Measurements from ENCODE around the gene KRTAP5-2.
"Not testable (repeated sequence)": the region's sequence is repeated elsewhere in the genome, so short reads cannot be mapped to it uniquely, and the experiment has no call there.

The KRTAP5-2 gene

GRCh38 chr11:1598816-1599215 lies 722 bp upstream of the KRTAP5-2 start:
- TF ChIP-seq EZH2 (IDR thresholded peaks at IDR 0.05) (no peak), FOXP2 (optimal IDR thresholded peaks at IDR 0.05; ENCODE audit: control extremely low read depth, extremely low read length, insufficient read depth) (no peak), POLR2AphosphoS5 (IDR thresholded peaks at IDR 0.05; ENCODE audit: borderline replicate concordance, low read depth, low read length) (no peak)
- H3K4me3 ChIP-seq = no peak overlapping the region
- no peak overlapping the region for H3K27ac ChIP-seq
- no peak for DNase-seq (ENCODE audit: low read depth, low spot score)
- no peaks in the 10 kb centered on the region for H3K36me3 ChIP-seq (ENCODE audit: insufficient read depth, low read length)
- H3K9me3 ChIP-seq (ENCODE audit: low read depth, low read length) = no peaks in the 10 kb centered on the region
- no peak overlapping the region for H3K9ac ChIP-seq (ENCODE audit: insufficient read length)

GRCh38 chr11:1598406-1598805 lies 312 bp upstream of the KRTAP5-2 start:
- H3K27ac ChIP-seq; H3K4me3 ChIP-seq; H3K9me3 ChIP-seq (ENCODE audit: low read depth, low read length); DNase-seq (ENCODE audit: low read depth, low spot score); H3K36me3 ChIP-seq (ENCODE audit: insufficient read depth, low read length); H3K9ac ChIP-seq (ENCODE audit: insufficient read length): not testable (repeated sequence)

DNA sequence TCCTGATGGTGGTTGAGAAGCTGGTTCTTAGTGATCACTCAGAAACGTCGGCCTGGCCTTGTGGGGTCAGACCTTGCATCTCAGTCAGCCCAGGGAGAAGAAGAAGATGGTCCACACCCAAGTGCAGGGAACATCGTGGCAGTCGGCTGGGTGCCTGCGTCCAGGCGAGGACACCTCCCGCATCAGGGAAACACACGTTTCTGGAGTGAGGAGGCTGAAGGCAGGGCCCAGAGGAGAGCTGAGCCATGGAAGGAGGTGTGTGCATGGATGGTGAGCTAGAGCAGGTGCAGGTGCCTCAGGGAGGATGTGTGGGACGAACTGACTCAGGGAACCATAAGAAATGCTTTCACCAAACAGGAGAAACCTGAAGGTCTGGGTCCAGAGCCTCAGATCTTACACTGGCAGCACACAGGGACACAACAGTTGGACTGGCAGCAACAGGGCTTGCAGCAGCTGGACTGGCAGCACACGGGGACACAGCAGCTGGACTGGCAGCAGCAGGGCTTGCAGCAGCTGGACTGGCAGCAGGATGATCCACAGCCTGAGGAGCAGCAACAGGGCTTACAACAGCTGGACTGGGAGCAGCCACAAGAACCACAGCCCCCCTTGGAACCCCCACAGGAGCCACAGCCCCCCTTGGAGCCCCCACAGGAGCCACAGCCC lies 632 bp downstream of the KRTAP5-2 start:
- Histone ChIP-seq H3K27ac (no peak overlapping the region), H3K9ac (ENCODE audit: insufficient read length) (no peak overlapping the region), H3K9me3 (ENCODE audit: low read depth, low read length) (no peaks in the 10 kb centered on the region), H3K36me3 (ENCODE audit: insufficient read depth, low read length) (no peaks in the 10 kb centered on the region), H3K4me3 (no peak overlapping the region)
- DNase-seq (ENCODE audit: low read depth, low spot score) = no peak
- no peak for TF ChIP-seq POLR2AphosphoS5 (IDR thresholded peaks at IDR 0.05; ENCODE audit: borderline replicate concordance, low read depth, low read length)
- no peak for TF ChIP-seq FOXP2 (optimal IDR thresholded peaks at IDR 0.05; ENCODE audit: control extremely low read depth, extremely low read length, insufficient read depth)
- no peak for TF ChIP-seq EZH2 (IDR thresholded peaks at IDR 0.05)

DNA sequence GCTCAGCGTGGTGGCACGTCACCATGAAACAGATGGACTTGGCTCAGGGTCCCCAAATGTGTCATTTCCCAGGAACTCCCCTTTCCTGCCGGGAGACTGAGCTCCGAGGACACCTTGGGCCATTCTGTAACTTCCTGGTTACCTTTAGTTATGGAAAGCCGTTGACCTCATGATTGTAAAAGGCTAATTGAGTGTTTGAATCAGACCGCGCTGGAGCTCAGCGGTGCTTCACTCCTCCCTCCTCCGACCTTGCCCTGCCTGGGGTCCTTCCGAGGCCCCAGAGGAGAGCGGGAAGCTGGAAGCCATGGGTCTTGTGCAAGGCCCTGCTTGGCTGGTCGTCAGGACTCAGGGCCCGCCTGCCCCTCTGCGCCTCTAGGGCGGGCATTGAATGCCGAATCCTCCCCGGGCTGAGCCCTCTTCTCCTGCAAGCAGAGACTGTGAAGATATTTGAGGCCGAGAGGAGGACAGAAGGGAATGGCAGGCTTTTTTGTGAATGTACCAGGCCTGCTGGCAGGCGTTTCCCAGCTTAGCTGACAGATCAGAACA lies 1.4 kb downstream of the KRTAP5-2 start:
- H3K27ac ChIP-seq; DNase-seq (ENCODE audit: low read depth, low spot score): not testable (repeated sequence)

GRCh38 chr11:1595994-1596575 lies 2.0 kb downstream of the KRTAP5-2 start:
- not testable (repeated sequence) for H3K9me3 ChIP-seq (ENCODE audit: low read depth, low read length); H3K27ac ChIP-seq; H3K36me3 ChIP-seq (ENCODE audit: insufficient read depth, low read length); H3K4me3 ChIP-seq; DNase-seq (ENCODE audit: low read depth, low spot score); H3K9ac ChIP-seq (ENCODE audit: insufficient read length)

More for the DNA sequence above, 1.4 kb downstream of the KRTAP5-2 start:
- H3K36me3 ChIP-seq (ENCODE audit: insufficient read depth, low read length); H3K4me3 ChIP-seq; H3K9me3 ChIP-seq (ENCODE audit: low read depth, low read length); H3K9ac ChIP-seq (ENCODE audit: insufficient read length): not testable (repeated sequence)

DNA sequence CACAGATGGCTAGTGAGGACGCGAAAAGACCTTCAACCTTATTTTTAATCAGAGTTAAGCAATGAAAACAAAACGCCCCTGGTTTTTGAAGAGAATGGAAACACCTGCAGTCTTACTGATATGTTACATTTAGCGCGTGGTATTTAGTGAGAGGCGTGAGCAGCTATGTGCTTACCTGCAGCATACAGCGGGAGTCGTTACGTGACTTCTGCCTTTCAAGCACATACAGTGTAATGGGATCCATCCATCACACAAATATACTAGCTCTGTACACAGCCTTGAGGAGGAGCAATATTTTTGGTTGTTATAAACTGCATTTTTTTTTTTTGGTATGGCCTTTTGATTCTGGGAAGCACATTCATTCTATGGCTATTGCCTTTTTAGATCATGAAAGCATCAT lies 5.5 kb downstream of the KRTAP5-2 start:
- DNase-seq (ENCODE audit: low read depth, low spot score) = no peak
- H3K9ac ChIP-seq (ENCODE audit: insufficient read length) = no peak overlapping the region
- H3K36me3 ChIP-seq (ENCODE audit: insufficient read depth, low read length) = no peaks in the 10 kb centered on the region
- TF ChIP-seq FOXP2 (optimal IDR thresholded peaks at IDR 0.05; ENCODE audit: control extremely low read depth, extremely low read length, insufficient read depth) (no peak), EZH2 (IDR thresholded peaks at IDR 0.05) (no peak), POLR2AphosphoS5 (IDR thresholded peaks at IDR 0.05; ENCODE audit: borderline replicate concordance, low read depth, low read length) (no peak)
- H3K4me3 ChIP-seq = no peak overlapping the region
- H3K9me3 ChIP-seq (ENCODE audit: low read depth, low read length) = no peaks in the 10 kb centered on the region
- H3K27ac ChIP-seq = no peak overlapping the region

GRCh38 chr11:1589996-1590395 lies 8.1 kb downstream of the KRTAP5-2 start:
- H3K36me3 ChIP-seq (ENCODE audit: insufficient read depth, low read length) = no peaks in the 10 kb centered on the region
- H3K4me3 ChIP-seq = no peak overlapping the region
- H3K9ac ChIP-seq (ENCODE audit: insufficient read length) = no peak overlapping the region
- no peak overlapping the region for H3K27ac ChIP-seq
- H3K9me3 ChIP-seq (ENCODE audit: low read depth, low read length) = no peaks in the 10 kb centered on the region
- no peak for DNase-seq (ENCODE audit: low read depth, low spot score)
- no peak for TF ChIP-seq FOXP2 (optimal IDR thresholded peaks at IDR 0.05; ENCODE audit: control extremely low read depth, extremely low read length, insufficient read depth)
- no peak for TF ChIP-seq EZH2 (IDR thresholded peaks at IDR 0.05)
- no peak for TF ChIP-seq POLR2AphosphoS5 (IDR thresholded peaks at IDR 0.05; ENCODE audit: borderline replicate concordance, low read depth, low read length)

DNA sequence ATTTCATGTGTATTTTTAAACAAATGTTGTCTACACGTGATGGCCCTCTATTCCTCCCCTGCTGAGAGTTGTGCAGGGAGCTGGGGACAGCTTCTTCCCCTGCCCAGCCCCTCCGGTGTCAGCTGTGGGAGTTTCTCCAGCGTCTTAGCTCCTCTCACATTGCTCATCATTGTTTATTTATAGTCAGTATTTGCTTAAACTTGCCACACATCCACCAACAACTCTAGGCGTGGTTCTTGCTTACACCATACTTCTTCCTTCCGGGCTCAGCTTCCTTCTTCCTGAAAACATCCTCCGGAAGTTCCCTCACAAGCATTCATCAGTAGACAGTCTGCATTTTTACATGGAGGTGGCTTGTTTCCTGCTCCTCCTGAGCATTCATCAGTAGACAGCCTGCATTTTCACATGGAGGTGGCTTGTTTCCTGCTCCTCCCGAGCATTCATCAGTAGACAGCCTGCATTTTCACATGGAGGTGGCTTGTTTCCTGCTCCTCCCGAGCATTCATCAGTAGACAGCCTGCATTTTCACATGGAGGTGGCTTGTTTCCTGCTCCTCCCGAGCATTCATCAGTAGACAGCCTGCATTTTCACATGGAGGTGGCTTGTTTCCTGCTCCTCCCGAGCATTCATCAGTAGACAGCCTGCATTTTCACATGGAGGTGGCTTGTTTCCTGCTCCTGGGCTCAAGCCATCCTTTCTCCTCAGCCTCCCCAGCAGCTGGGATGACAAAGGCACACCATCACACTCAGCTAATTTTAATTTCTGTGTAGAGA lies 8.7 kb downstream of the KRTAP5-2 start:
- H3K9me3 ChIP-seq (ENCODE audit: low read depth, low read length); DNase-seq (ENCODE audit: low read depth, low spot score); H3K4me3 ChIP-seq; H3K9ac ChIP-seq (ENCODE audit: insufficient read length); H3K27ac ChIP-seq; H3K36me3 ChIP-seq (ENCODE audit: insufficient read depth, low read length): not testable (repeated sequence)

GRCh38 chr11:1586699-1587098 lies 11.4 kb downstream of the KRTAP5-2 start:
- Histone ChIP-seq H3K27ac (no peak overlapping the region), H3K4me3 (no peak overlapping the region), H3K9ac (ENCODE audit: insufficient read length) (no peak overlapping the region), H3K9me3 (ENCODE audit: low read depth, low read length) (no peaks in the 10 kb centered on the region), H3K36me3 (ENCODE audit: insufficient read depth, low read length) (no peaks in the 10 kb centered on the region)
- DNase-seq (ENCODE audit: low read depth, low spot score) = no peak
- TF ChIP-seq EZH2 (IDR thresholded peaks at IDR 0.05) = no peak
- TF ChIP-seq FOXP2 (optimal IDR thresholded peaks at IDR 0.05; ENCODE audit: control extremely low read depth, extremely low read length, insufficient read depth) = no peak
- no peak for TF ChIP-seq POLR2AphosphoS5 (IDR thresholded peaks at IDR 0.05; ENCODE audit: borderline replicate concordance, low read depth, low read length)

DNA sequence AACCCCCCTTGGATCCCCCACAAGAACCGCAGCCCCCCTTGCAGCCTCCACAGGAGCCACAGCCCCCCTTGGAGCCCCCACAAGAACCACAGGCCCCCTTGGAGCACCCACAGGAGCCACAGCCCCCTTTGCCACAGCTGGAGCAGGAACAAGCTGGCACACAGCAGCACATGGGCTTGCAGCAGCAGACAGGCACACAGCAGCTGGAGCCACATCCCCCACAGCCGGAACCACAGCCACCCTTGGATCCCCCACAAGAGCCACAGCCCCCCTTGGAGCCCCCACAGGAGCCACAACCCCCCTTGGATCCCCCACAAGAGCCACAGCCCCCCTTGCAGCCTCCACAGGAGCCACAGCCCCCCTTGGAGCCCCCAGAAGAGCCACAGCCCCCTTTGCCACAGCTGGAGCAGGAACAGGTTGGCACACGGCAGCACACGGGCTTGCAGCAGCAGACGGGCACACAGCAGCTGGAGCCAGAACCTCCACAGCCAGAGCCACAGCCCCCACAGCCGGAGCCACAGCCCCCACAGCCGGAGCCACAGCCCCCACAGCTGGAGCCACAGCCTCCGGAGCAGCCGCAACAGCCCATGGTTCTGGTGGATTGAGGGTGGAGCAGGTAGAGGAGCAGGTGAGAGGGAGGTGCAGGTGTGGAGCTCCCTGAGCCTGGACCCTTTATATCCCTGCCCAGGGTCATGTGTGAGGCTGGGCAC lies 13.3 kb downstream of the KRTAP5-2 start, which contains the start of gene KRTAP5-1:
Gene KRTAP5-1 (minus strand): TSS at position 623 of the 710 bp plus-strand sequence. CDS start 34 bp downstream, at position 589.
- H3K4me3 ChIP-seq; H3K36me3 ChIP-seq (ENCODE audit: insufficient read depth, low read length); DNase-seq (ENCODE audit: low read depth, low spot score); H3K9me3 ChIP-seq (ENCODE audit: low read depth, low read length); H3K9ac ChIP-seq (ENCODE audit: insufficient read length); H3K27ac ChIP-seq: not testable (repeated sequence)

DNA sequence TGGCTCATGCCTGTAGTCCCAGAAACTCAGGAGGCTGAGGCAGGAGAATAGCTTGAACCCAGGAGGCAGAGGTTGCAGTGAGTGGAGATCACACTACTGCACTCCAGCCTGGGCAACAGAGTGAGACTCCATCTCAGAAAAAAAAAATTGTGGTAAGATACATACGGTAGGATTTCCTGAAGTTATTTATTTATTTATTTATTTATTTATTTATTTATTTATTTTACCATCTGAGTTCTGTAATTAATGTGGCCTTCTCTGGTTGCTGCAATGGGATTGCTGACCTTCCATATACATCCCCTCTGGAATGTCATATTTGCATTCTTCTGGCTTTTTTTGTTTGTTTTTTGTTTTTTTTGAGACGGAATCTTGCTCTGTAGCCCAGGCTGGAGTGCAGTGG lies 15.2 kb downstream of the KRTAP5-2 start:
- H3K9ac ChIP-seq (ENCODE audit: insufficient read length); H3K9me3 ChIP-seq (ENCODE audit: low read depth, low read length); H3K27ac ChIP-seq; H3K4me3 ChIP-seq; H3K36me3 ChIP-seq (ENCODE audit: insufficient read depth, low read length); DNase-seq (ENCODE audit: low read depth, low spot score): not testable (repeated sequence)
